Measurements from ENCODE around the gene ACOD1.

Gene ACOD1

GRCh38 chr13:76921516-76921915 lies 26.8 kb upstream of the ACOD1 start:
- Histone ChIP-seq H3K9me3 (ENCODE audit: insufficient read depth, low read length) (no peaks in the 10 kb centered on the region), H3F3A (ENCODE audit: insufficient read depth) (no peaks in the 10 kb centered on the region), H3K9ac (ENCODE audit: low read length) (no peak overlapping the region), H3K9me2 (replicated peaks; ENCODE audit: insufficient read depth, low read length) (no peaks in the 10 kb centered on the region), H3K4me3 (ENCODE audit: insufficient read depth, low read length, poor library complexity, severe bottlenecking) (no peak overlapping the region), H3K36me3 (ENCODE audit: low read length) (no peaks in the 10 kb centered on the region), H3K27ac (ENCODE audit: low read depth, low read length) (no peak overlapping the region), H2AFZ (ENCODE audit: low read depth, low read length, severe bottlenecking) (no peak overlapping the region), H4K20me1 (ENCODE audit: low read depth, low read length) (no peaks in the 10 kb centered on the region), H3K4me2 (ENCODE audit: low read depth, low read length, poor library complexity, severe bottlenecking) (no peak overlapping the region), H3K79me2 (ENCODE audit: insufficient read depth, low read length) (no peaks in the 10 kb centered on the region), H3K27me3 (ENCODE audit: low read length) (no peaks in the 10 kb centered on the region)
- TF ChIP-seq CTCF (IDR thresholded peaks at IDR 0.05; ENCODE audit: insufficient read depth, low read length, poor library complexity, severe bottlenecking) (no peak), EZH2phosphoT487 (conservative IDR thresholded peaks at IDR 0.05; ENCODE audit: low read length) (no peak)

GRCh38 chr13:76925115-76925514 lies 23.2 kb upstream of the ACOD1 start:
- TF ChIP-seq CTCF (IDR thresholded peaks at IDR 0.05; ENCODE audit: insufficient read depth, low read length, poor library complexity, severe bottlenecking) (no peak), EZH2phosphoT487 (conservative IDR thresholded peaks at IDR 0.05; ENCODE audit: low read length) (no peak)
- Histone ChIP-seq H2AFZ (ENCODE audit: low read depth, low read length, severe bottlenecking) (no peak overlapping the region), H4K20me1 (ENCODE audit: low read depth, low read length) (no peaks in the 10 kb centered on the region), H3K9ac (ENCODE audit: low read length) (no peak overlapping the region), H3K27ac (ENCODE audit: low read depth, low read length) (no peak overlapping the region), H3K4me3 (ENCODE audit: insufficient read depth, low read length, poor library complexity, severe bottlenecking) (no peak overlapping the region), H3K27me3 (ENCODE audit: low read length) (no peaks in the 10 kb centered on the region), H3F3A (ENCODE audit: insufficient read depth) (no peaks in the 10 kb centered on the region), H3K79me2 (ENCODE audit: insufficient read depth, low read length) (no peaks in the 10 kb centered on the region), H3K9me2 (replicated peaks; ENCODE audit: insufficient read depth, low read length) (no peaks in the 10 kb centered on the region), H3K4me2 (ENCODE audit: low read depth, low read length, poor library complexity, severe bottlenecking) (no peak overlapping the region), H3K9me3 (ENCODE audit: insufficient read depth, low read length) (no peaks in the 10 kb centered on the region), H3K36me3 (ENCODE audit: low read length) (no peaks in the 10 kb centered on the region)

GRCh38 chr13:76927955-76928354 lies 20.4 kb upstream of the ACOD1 start:
- Histone ChIP-seq H3F3A (ENCODE audit: insufficient read depth) (no peaks in the 10 kb centered on the region), H4K20me1 (ENCODE audit: low read depth, low read length) (no peaks in the 10 kb centered on the region), H3K4me2 (ENCODE audit: low read depth, low read length, poor library complexity, severe bottlenecking) (no peak overlapping the region), H3K9ac (ENCODE audit: low read length) (no peak overlapping the region), H3K79me2 (ENCODE audit: insufficient read depth, low read length) (no peaks in the 10 kb centered on the region), H3K9me2 (replicated peaks; ENCODE audit: insufficient read depth, low read length) (no peaks in the 10 kb centered on the region), H3K27me3 (ENCODE audit: low read length) (no peaks in the 10 kb centered on the region), H2AFZ (ENCODE audit: low read depth, low read length, severe bottlenecking) (no peak overlapping the region), H3K9me3 (ENCODE audit: insufficient read depth, low read length) (no peaks in the 10 kb centered on the region), H3K27ac (ENCODE audit: low read depth, low read length) (no peak overlapping the region), H3K4me3 (ENCODE audit: insufficient read depth, low read length, poor library complexity, severe bottlenecking) (no peak overlapping the region), H3K36me3 (ENCODE audit: low read length) (no peaks in the 10 kb centered on the region)
- TF ChIP-seq EZH2phosphoT487 (conservative IDR thresholded peaks at IDR 0.05; ENCODE audit: low read length) (no peak), CTCF (IDR thresholded peaks at IDR 0.05; ENCODE audit: insufficient read depth, low read length, poor library complexity, severe bottlenecking) (no peak)
